Coronary artery (tissue), 2 donors: Measurements from ENCODE around the gene MAFF.
A peak's percentile ranks its signal among the peaks of the same experiment; 100 is the strongest.

ENCODE experiments used
- DNase-seq: peaks from one replicate; pipeline ENCODE4 v3.0.0-alpha.2; 2017; ENCODE audit warnings: low spot score
- H3K27ac ChIP-seq, 2 donors: fragments of 200-600 bp; sonication (generic); one replicate each; pipeline ENCODE4 v1.5.1; 2016 to 2019
- H3K4me3 ChIP-seq: fragments of 200-600 bp; sonication (generic); 2 replicates; pipeline ENCODE4 v1.5.1; 2016; ENCODE audit warnings: mild to moderate bottlenecking, moderate library complexity
- TF ChIP-seq, protein P1 (sequence below): fragments of 200-600 bp; sonication (generic); IDR thresholded peaks from one replicate; pipeline ENCODE4 v1.5.1; 2019; ENCODE audit warnings: antibody characterized with exemption

The MAFF gene

DNA sequence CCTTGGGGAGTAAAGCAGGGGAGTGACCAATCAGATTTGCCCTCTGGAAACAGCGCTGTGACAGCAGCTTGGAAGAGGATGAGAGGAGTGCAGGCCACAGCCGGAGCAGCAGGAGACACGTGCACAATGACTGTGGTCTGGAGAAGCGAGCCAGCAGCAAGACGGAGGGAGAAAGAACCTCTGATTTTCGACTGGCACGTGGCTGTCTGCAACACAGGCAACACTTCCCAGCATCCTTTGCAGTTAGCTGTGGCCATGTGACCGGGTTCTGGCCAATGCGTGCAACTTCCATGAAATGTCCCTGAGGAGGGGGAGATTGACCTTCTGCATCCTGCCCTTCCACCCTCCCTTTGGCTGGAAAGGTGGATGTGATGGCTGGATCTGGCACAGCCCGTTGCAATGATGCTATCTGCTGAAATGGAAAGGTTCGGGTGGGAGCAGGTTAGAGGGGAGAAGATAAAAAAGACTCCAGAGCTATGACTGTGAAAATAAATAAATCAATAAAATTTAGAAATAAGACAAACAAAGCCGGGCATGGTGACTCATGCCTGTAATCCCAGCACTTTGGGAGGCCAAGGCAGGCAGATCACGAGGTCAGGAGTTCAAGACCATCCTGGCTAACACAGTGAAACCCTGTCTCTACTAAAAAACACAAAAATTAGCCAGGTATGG, 35.7 kb upstream of the MAFF start:
- Histone ChIP-seq H3K27ac (no peak overlapping the region), H3K4me3 (no peak overlapping the region)
- TF ChIP-seq, protein P1, sequence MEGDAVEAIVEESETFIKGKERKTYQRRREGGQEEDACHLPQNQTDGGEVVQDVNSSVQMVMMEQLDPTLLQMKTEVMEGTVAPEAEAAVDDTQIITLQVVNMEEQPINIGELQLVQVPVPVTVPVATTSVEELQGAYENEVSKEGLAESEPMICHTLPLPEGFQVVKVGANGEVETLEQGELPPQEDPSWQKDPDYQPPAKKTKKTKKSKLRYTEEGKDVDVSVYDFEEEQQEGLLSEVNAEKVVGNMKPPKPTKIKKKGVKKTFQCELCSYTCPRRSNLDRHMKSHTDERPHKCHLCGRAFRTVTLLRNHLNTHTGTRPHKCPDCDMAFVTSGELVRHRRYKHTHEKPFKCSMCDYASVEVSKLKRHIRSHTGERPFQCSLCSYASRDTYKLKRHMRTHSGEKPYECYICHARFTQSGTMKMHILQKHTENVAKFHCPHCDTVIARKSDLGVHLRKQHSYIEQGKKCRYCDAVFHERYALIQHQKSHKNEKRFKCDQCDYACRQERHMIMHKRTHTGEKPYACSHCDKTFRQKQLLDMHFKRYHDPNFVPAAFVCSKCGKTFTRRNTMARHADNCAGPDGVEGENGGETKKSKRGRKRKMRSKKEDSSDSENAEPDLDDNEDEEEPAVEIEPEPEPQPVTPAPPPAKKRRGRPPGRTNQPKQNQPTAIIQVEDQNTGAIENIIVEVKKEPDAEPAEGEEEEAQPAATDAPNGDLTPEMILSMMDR = no peak
- DNase-seq = peak; percentile 31

DNA sequence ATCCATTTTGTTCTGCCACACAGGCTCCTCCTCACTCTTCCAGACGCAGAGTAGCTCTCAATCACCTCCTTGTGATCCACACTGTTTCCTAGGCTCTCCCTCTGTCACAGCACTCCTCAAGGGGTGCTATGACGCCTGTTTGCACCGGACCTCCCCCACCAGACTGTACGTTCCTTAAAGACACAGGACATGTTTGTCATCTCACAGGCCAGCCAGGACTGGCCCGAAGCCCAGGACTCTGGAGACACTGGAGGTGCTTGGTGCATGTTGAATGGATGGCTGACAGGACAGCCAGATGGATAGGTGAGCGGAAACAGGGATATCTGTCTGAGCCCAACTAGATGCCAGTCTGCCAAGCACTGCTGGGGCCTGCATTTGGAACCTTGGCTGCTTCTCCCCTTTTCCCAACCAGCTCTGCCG, 33.8 kb upstream of the MAFF start:
- Histone ChIP-seq H3K27ac (no peak overlapping the region), H3K4me3 (no peak overlapping the region)
- TF ChIP-seq, protein P1 = no peak
- DNase-seq = peak; percentile 53

DNA sequence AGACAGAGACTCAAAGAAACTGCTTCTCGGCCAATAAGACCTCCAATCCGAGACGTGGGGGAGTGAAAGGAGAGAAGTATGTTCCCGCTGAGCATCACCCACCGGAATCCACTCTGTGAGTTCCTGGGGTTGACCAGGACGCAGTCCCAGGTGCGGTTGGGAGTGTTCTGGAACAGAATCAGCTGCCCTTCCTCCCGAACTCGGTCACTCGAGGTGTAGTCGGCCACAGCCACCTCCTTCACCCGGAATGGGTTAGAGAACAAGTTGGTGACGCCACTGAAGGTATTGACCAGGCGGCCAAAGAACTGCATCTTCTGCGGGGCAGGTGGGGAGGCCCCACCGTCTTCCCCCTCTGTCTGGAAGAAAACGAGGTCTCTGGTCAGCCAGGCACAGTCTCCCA, 32.7 kb upstream of the MAFF start:
- no peak overlapping the region for H3K4me3 ChIP-seq
- peak; percentile 58 for DNase-seq
- TF ChIP-seq, protein P1 = no peak
- H3K27ac ChIP-seq = no peak overlapping the region

DNA sequence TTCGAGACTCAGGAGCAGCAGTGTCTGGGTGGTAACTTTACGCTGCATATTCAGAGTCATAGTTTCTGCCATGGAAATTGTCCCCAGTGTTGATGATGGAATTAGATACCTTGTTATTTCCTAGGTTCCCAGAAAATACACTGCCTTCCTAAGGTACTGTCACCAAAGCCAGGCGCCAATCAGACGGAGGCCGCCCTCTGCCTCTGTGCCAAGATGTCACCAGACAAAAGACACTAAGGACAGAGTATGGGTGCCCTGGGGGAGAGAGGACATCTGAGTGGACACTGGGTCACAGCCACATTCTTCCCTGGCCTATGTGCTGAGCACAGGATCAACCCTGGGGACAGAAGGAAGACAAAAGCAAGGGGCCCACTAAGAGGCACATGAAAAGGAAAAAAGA, 31.3 kb upstream of the MAFF start:
- TF ChIP-seq, protein P1 = no peak
- peak; percentile 38 for DNase-seq
- no peak overlapping the region for H3K27ac ChIP-seq
- no peak overlapping the region for H3K4me3 ChIP-seq

DNA sequence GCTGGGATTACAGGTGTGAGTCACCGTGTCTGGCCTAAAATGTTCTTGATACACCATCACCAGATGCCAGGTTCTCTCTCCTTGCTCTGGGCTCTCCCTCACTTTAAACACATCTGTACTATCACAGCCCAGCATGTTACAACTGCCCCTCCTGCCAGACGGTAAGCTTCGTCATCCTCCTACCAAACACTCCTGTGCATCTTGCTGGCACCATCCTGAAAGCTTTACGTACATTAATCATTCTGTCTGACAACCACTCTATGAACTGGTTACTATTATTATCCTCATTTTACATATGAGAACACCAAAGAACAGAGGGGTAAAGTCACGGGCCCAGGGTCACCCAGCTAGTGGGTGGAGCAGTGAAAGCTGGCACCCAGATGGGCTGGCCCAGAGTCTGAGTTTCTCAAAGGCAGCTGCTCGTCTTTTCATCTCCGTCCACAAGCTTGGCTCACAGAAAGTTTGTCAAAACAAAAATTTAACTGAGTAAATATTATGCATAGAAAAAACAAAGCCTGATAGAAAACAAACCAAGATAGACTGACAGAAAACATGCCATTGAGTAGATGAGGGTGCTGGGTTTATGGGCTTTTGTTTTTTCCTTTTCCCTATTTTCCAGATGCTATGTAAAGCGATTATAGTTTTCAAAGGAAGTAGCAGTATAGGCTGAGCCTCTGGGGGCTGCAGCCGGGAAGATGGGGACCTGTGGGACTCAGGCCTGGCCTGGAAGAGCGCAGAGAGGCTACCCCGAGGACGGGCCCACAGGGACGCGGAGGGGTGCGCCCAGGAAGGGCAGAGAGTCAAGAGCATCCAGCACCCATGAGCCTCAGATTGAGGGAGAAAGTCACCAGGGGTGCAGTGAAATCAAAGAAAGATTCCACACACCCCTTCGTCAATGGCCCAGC, 29.6 kb upstream of the MAFF start:
- TF ChIP-seq, protein P1 = no peak
- H3K27ac ChIP-seq = no peak overlapping the region
- H3K4me3 ChIP-seq = no peak overlapping the region
- peak; percentile 54 for DNase-seq

DNA sequence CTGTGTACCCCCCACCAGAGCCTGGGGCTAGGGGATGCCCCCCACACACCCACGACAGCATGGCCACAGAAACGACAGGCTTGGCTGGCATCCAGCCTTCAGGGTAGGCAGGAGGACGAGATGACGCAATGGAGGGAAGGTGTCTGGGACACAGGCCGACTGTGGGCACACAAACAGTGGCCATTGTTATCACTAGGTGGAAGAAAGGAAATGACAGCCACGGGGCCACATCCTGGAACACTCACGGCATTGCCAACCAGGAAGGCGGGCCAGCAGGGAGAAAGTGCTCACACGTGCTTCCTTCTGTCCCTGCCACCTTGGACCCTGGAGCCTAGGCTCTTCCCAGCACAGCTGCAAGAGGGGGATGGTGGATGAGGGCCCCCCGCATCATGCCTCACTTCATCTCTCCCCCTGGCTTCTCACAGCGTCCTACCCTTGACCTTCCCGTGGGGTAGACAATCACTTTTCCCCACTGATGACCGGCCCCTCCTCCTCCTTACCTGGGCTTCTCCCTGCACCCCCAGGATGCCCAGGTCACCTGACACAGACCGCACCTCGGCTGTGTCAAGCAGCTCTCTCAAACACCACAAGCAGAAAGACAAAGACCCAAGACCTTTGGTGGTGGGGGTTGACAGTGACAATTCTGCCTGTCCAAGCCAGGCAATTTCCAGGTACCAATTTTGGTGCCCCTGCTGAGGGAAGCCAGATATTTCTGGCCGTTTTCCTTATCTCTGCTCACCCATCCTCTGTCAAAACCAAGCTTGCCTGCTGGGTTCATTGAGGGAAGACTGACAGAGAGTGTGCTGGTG, 28.8 kb upstream of the MAFF start:
- TF ChIP-seq, protein P1 = no peak
- H3K27ac ChIP-seq = no peak overlapping the region
- no peak overlapping the region for H3K4me3 ChIP-seq
- peak; percentile 74 for DNase-seq
